Measurements from ENCODE around the gene SLC29A3.
"Not testable (repeated sequence)": the region's sequence is repeated elsewhere in the genome, so short reads cannot be mapped to it uniquely, and the experiment has no call there.

Gene SLC29A3

GRCh38 chr10:71283410-71283809 lies 35.6 kb upstream of the SLC29A3 start:
- in situ Hi-C loops (cut with MboI; ENCODE audit: low sequenced_read_pairs) = no loop called here

GRCh38 chr10:71283876-71284275 lies 35.2 kb upstream of the SLC29A3 start:
- in situ Hi-C loops (cut with MboI; ENCODE audit: low sequenced_read_pairs) = no loop called here

GRCh38 chr10:71284544-71285179 lies 34.4 kb upstream of the SLC29A3 start:
- in situ Hi-C loops (cut with MboI; ENCODE audit: low sequenced_read_pairs) = no loop called here

- in situ Hi-C loops (cut with MboI; ENCODE audit: low sequenced_read_pairs) = no loop called here
Observed at GRCh38 chr10:71285180-71285545, 33.9 kb upstream of the SLC29A3 start.

GRCh38 chr10:71285986-71286385 lies 33.1 kb upstream of the SLC29A3 start:
- in situ Hi-C loops (cut with MboI; ENCODE audit: low sequenced_read_pairs) = no loop called here

GRCh38 chr10:71286521-71287294 lies 32.4 kb upstream of the SLC29A3 start:
- in situ Hi-C loops (cut with MboI; ENCODE audit: low sequenced_read_pairs) = no loop called here

GRCh38 chr10:71287456-71287855 lies 31.6 kb upstream of the SLC29A3 start:
- in situ Hi-C loops (cut with MboI; ENCODE audit: low sequenced_read_pairs) = no loop called here

- in situ Hi-C loops (cut with MboI; ENCODE audit: low sequenced_read_pairs) = no loop called here
Observed at GRCh38 chr10:71288461-71288860, 30.6 kb upstream of the SLC29A3 start.

GRCh38 chr10:71289421-71290130 lies 29.5 kb upstream of the SLC29A3 start:
- in situ Hi-C loops (cut with MboI; ENCODE audit: low sequenced_read_pairs) = no loop called here

- in situ Hi-C loops (cut with MboI; ENCODE audit: low sequenced_read_pairs) = no loop called here
Observed at GRCh38 chr10:71290331-71290730, 28.7 kb upstream of the SLC29A3 start.

GRCh38 chr10:71290806-71291527 lies 28.1 kb upstream of the SLC29A3 start:
- in situ Hi-C loops (cut with MboI; ENCODE audit: low sequenced_read_pairs) = no loop called here

GRCh38 chr10:71291528-71291900 lies 27.5 kb upstream of the SLC29A3 start:
- in situ Hi-C loops (cut with MboI; ENCODE audit: low sequenced_read_pairs) = no loop called here

GRCh38 chr10:71292624-71293445 lies 26.2 kb upstream of the SLC29A3 start:
- in situ Hi-C loops (cut with MboI; ENCODE audit: low sequenced_read_pairs) = no loop called here

- in situ Hi-C loops (cut with MboI; ENCODE audit: low sequenced_read_pairs) = no loop called here
Observed at GRCh38 chr10:71293446-71294084, 25.5 kb upstream of the SLC29A3 start.

GRCh38 chr10:71294091-71294561 lies 24.9 kb upstream of the SLC29A3 start:
- in situ Hi-C loops (cut with MboI; ENCODE audit: low sequenced_read_pairs) = no loop called here

- in situ Hi-C loops (cut with MboI; ENCODE audit: low sequenced_read_pairs) = no loop called here
Observed at GRCh38 chr10:71294856-71295255, 24.2 kb upstream of the SLC29A3 start.

- in situ Hi-C loops (cut with MboI; ENCODE audit: low sequenced_read_pairs) = no loop called here
Observed at GRCh38 chr10:71295641-71296040, 23.4 kb upstream of the SLC29A3 start.

GRCh38 chr10:71296086-71296485 lies 23.0 kb upstream of the SLC29A3 start:
- in situ Hi-C loops (cut with MboI; ENCODE audit: low sequenced_read_pairs) = no loop called here

GRCh38 chr10:71296811-71297210 lies 22.2 kb upstream of the SLC29A3 start:
- in situ Hi-C loops (cut with MboI; ENCODE audit: low sequenced_read_pairs) = not testable (repeated sequence)

GRCh38 chr10:71297343-71297742 lies 21.7 kb upstream of the SLC29A3 start:
- in situ Hi-C loops (cut with MboI; ENCODE audit: low sequenced_read_pairs) = no loop called here

Data from hTERT RPE-1 (cell line).